A549 treated with AZD9567 at 1 μM for 4 hours (cell line): ENCODE results near the gene NMNAT1. TPM values are rescaled to one million over a fixed set of nuclear protein-coding genes. Genes with fewer than 3 reads are reported as not detected.

ENCODE experiments used
- total RNA-seq: library from RNA; stranded (reverse); fragments of 200-300 nt; extraction: Qiagen RNA extraction; gene quantifications from 5 replicates; pipeline ENCODE4 v1.2.3, GENCODE V29; 2022; ENCODE audit not compliant: insufficient read depth

Gene NMNAT1
- 2.4 to 7.5 TPM (median 2.9 TPM) in 5 replicates for total RNA-seq

GRCh38 chr1:9942939-9943788, at the start of gene NMNAT1, which contains the start of gene LZIC:
Gene NMNAT1 (plus strand): TSS chr1:9943475. CDS start chr1:9972074, 28,599 bp downstream.
Gene LZIC (minus strand): TSS chr1:9943391. CDS start chr1:9936619, 6,772 bp downstream.

GRCh38 chr1:9910076-9910422, 33.2 kb upstream of the NMNAT1 start, which contains the start of gene CTNNBIP1:
Gene CTNNBIP1 (minus strand): TSS chr1:9910269. CDS start chr1:9872064, 38,205 bp downstream.

GRCh38 chr1:9996624-9997582, 53.6 kb downstream of the NMNAT1 start, which contains the start of gene RBP7:
Gene RBP7 (plus strand): TSS chr1:9997228. CDS start chr1:9997259, 31 bp downstream.

GRCh38 chr1:10032590-10033358, 89.5 kb downstream of the NMNAT1 start, which contains the start of gene UBE4B:
Gene UBE4B (plus strand): TSS chr1:10032958. CDS start chr1:10033671, 713 bp downstream.

Other genes with a start within 250 kb of the NMNAT1 start
- gene CLSTN1, start 119.5 kb upstream of the NMNAT1 start, total RNA-seq, result 57.5 to 62.7 TPM (median 61.2 TPM) in 5 replicates
- 3.9 to 10.4 TPM (median 9.0 TPM) in 5 replicates for gene CTNNBIP1, start 33.2 kb upstream of the NMNAT1 start, total RNA-seq
- gene LZIC, start 84 bp upstream of the NMNAT1 start, total RNA-seq, result 17.9 to 33.2 TPM (median 18.8 TPM) in 5 replicates
- 4.7 to 6.5 TPM (median 6.0 TPM) in 4 of 5 replicates, not detected in the other for gene RBP7, start 53.8 kb downstream of the NMNAT1 start, total RNA-seq
- gene UBE4B, start 89.5 kb downstream of the NMNAT1 start, total RNA-seq, result 11.8 to 13.2 TPM (median 13.0 TPM) in 5 replicates